Measurements from ENCODE around the gene FAM9B.
"Not testable (repeated sequence)": the region's sequence is repeated elsewhere in the genome, so short reads cannot be mapped to it uniquely, and the experiment has no call there.

FAM9B gene

GRCh38 chrX:9033179-9033578 lies 748 bp downstream of the FAM9B start:
- H3K9ac ChIP-seq (ENCODE audit: low read depth, low read length) = no peak overlapping the region
- H3K36me3 ChIP-seq (ENCODE audit: insufficient read depth, low read length) = no peaks in the 10 kb centered on the region
- no peaks in the 10 kb centered on the region for H3K9me3 ChIP-seq (ENCODE audit: control insufficient read depth, insufficient read depth, low read length)
- no peaks in the 10 kb centered on the region for H3K4me1 ChIP-seq (ENCODE audit: insufficient read depth, low read length)

GRCh38 chrX:9023293-9023692 lies 10.6 kb downstream of the FAM9B start:
- Histone ChIP-seq H3K36me3 (ENCODE audit: insufficient read depth, low read length) (no peaks in the 10 kb centered on the region), H3K9me3 (ENCODE audit: control insufficient read depth, insufficient read depth, low read length) (no peaks in the 10 kb centered on the region), H3K9ac (ENCODE audit: low read depth, low read length) (no peak overlapping the region), H3K4me1 (ENCODE audit: insufficient read depth, low read length) (no peaks in the 10 kb centered on the region)

GRCh38 chrX:9019151-9019550 lies 14.8 kb downstream of the FAM9B start:
- Histone ChIP-seq H3K9me3 (ENCODE audit: control insufficient read depth, insufficient read depth, low read length) (no peaks in the 10 kb centered on the region), H3K4me1 (ENCODE audit: insufficient read depth, low read length) (no peaks in the 10 kb centered on the region), H3K9ac (ENCODE audit: low read depth, low read length) (no peak overlapping the region), H3K36me3 (ENCODE audit: insufficient read depth, low read length) (no peaks in the 10 kb centered on the region)

- not testable (repeated sequence) for H3K9me3 ChIP-seq (ENCODE audit: control insufficient read depth, insufficient read depth, low read length); H3K9ac ChIP-seq (ENCODE audit: low read depth, low read length); H3K4me1 ChIP-seq (ENCODE audit: insufficient read depth, low read length); H3K36me3 ChIP-seq (ENCODE audit: insufficient read depth, low read length)
These were observed 15.6 kb downstream of the FAM9B start for GRCh38 chrX:9018332-9018731.

GRCh38 chrX:9003041-9003440 lies 30.9 kb downstream of the FAM9B start:
- H3K9me3 ChIP-seq (ENCODE audit: control insufficient read depth, insufficient read depth, low read length) = peaks cover 5% of the 10 kb centered on the region
- 0 out of 2 replicates have a peak, but pooled peaks cover 3% of the 10 kb centered on the region for H3K4me1 ChIP-seq (ENCODE audit: insufficient read depth, low read length)
- no peaks in the 10 kb centered on the region for H3K36me3 ChIP-seq (ENCODE audit: insufficient read depth, low read length)
- no peak overlapping the region for H3K9ac ChIP-seq (ENCODE audit: low read depth, low read length)

GRCh38 chrX:8988446-8988845 lies 45.5 kb downstream of the FAM9B start:
- Histone ChIP-seq H3K36me3 (ENCODE audit: insufficient read depth, low read length) (no peaks in the 10 kb centered on the region), H3K9ac (ENCODE audit: low read depth, low read length) (no peak overlapping the region), H3K9me3 (ENCODE audit: control insufficient read depth, insufficient read depth, low read length) (no peaks in the 10 kb centered on the region), H3K4me1 (ENCODE audit: insufficient read depth, low read length) (no peaks in the 10 kb centered on the region)

GRCh38 chrX:8987672-8988250 lies 46.2 kb downstream of the FAM9B start:
- Histone ChIP-seq H3K9ac (ENCODE audit: low read depth, low read length) (no peak overlapping the region), H3K36me3 (ENCODE audit: insufficient read depth, low read length) (no peaks in the 10 kb centered on the region), H3K9me3 (ENCODE audit: control insufficient read depth, insufficient read depth, low read length) (no peaks in the 10 kb centered on the region), H3K4me1 (ENCODE audit: insufficient read depth, low read length) (no peaks in the 10 kb centered on the region)

GRCh38 chrX:8984231-8984630 lies 49.7 kb downstream of the FAM9B start:
- no peaks in the 10 kb centered on the region for H3K4me1 ChIP-seq (ENCODE audit: insufficient read depth, low read length)
- no peaks in the 10 kb centered on the region for H3K36me3 ChIP-seq (ENCODE audit: insufficient read depth, low read length)

GRCh38 chrX:8981723-8982122 lies 52.2 kb downstream of the FAM9B start:
- Histone ChIP-seq H3K9ac (ENCODE audit: low read depth, low read length) (no peak overlapping the region), H3K36me3 (ENCODE audit: insufficient read depth, low read length) (no peaks in the 10 kb centered on the region), H3K4me1 (ENCODE audit: insufficient read depth, low read length) (no peaks in the 10 kb centered on the region), H3K9me3 (ENCODE audit: control insufficient read depth, insufficient read depth, low read length) (no peaks in the 10 kb centered on the region)

More at GRCh38 chrX:8984231-8984630, 49.7 kb downstream of the FAM9B start:
- Histone ChIP-seq H3K9ac (ENCODE audit: low read depth, low read length) (no peak overlapping the region), H3K9me3 (ENCODE audit: control insufficient read depth, insufficient read depth, low read length) (no peaks in the 10 kb centered on the region)

- H3K9me3 ChIP-seq (ENCODE audit: control insufficient read depth, insufficient read depth, low read length) = no peaks in the 10 kb centered on the region
- no peaks in the 10 kb centered on the region for H3K4me1 ChIP-seq (ENCODE audit: insufficient read depth, low read length)
- H3K36me3 ChIP-seq (ENCODE audit: insufficient read depth, low read length) = no peaks in the 10 kb centered on the region
- no peak overlapping the region for H3K9ac ChIP-seq (ENCODE audit: low read depth, low read length)
These were observed 53.2 kb downstream of the FAM9B start for GRCh38 chrX:8980756-8981155.
